ENCODE results near the gene AMBP. TPM values are rescaled to one million over a fixed set of nuclear protein-coding genes. Genes with fewer than 3 reads are reported as not detected.

The AMBP gene
- total and polyA plus RNA-seq, 2 donors from 2014 or later, result 5.3 to 43.5 TPM

DNA sequence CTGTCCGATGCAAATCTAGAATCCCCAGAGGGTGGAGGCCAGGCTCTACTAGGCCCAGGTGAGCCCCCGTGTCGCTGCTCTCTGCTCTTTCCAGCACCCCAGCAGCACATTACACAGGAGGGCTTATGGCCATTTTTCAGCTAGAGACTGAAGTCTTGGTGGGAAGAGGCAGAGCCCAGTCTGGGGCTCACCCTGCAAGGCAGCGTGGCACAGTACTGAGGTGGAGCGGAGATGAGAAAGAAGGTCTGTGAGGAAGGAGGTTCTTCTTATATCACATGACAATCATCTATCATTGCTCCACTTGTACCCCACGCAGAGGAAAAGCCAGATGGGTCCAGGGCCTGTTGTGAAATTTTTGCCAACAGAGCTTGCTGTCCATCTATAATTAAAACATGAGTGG is 31.0 kb upstream of the AMBP start:
- FAIRE-seq (no peak), DNase-seq (peak in 1 of 5 donors; percentile 22)
- intact Hi-C loops (cut with DNase I), result no loop called here

DNA sequence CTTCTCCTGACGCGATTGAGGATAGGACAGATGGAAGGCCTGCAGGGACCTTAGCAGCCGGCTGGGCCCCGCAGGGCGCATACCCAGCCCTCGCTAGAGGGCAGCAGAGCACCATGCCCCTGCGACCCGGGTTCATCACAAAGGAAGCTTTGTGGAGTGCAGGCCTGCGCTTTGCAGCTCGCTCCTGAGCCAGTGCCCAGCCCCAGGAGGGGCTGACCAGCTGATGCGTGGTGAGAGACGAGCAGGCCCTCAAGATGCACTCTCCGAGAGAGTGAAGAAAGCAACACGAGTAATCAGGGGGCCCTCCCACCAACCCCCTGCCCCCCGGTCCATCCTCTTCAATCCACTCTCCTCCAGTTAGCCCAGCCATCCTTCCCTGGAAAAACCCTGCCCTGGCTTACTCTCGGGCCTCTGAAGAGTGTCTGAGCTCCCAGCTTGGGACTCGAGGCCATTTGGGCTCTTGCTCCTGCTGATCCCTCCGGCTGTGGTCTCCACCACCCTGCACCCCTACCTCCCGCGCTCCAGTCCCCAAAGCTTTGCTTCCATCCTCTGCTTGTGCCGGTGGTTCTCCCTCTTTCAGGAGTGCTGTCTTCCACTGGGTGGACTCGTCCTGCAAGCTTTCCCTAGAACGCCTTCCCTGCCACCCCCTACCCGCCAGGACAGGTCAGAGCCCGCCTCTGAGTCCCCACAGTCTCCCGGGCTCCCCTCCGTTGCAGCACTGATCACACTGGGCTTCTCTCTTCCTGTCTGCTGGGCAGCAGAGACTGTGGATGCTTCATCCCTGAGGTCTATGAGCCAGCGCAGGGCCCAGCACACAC is 30.1 kb upstream of the AMBP start:
- peak; percentile 94 for TF ChIP-seq CTCF (IDR thresholded peaks at IDR 0.05; ENCODE audit: borderline replicate concordance, extremely low read depth, insufficient read depth)
- FAIRE-seq (no peak), DNase-seq (peak; percentile 88 to 93 (median 90))
- Histone ChIP-seq H3K9ac (ENCODE audit: low read length in 3 of 3) (no peak overlapping the region), H3K27ac (ENCODE audit: low read depth in 2 of 2, low read length in 2 of 2) (no peak overlapping the region), H3K9me3 (ENCODE audit: control insufficient read depth in 2 of 3, insufficient read depth in 1 of 3, low read length in 3 of 3) (no peaks in the 10 kb centered on the region), H3K4me3 (ENCODE audit: low read length in 3 of 3) (no peak overlapping the region), H3K36me3 (ENCODE audit: control insufficient read depth in 2 of 3, insufficient read depth in 3 of 3, low read length in 3 of 3) (no peaks in the 10 kb centered on the region), H3K4me1 (ENCODE audit: control insufficient read depth in 2 of 3, insufficient read depth in 2 of 3, low read depth in 1 of 3, low read length in 3 of 3) (no peaks in the 10 kb centered on the region), H3K27me3 (ENCODE audit: control insufficient read depth, insufficient read depth, low read length) (no peaks in the 10 kb centered on the region)
- intact Hi-C loops (cut with DNase I), result no loop called here

More for the DNA sequence above, 31.0 kb upstream of the AMBP start:
- H3K4me3 ChIP-seq (ENCODE audit: low read length in 3 of 3), result no peak overlapping the region
- H3K4me1 ChIP-seq (ENCODE audit: control insufficient read depth in 2 of 3, insufficient read depth in 2 of 3, low read depth in 1 of 3, low read length in 3 of 3), result no peaks in the 10 kb centered on the region
- H3K9ac ChIP-seq (ENCODE audit: low read length in 3 of 3), result no peak overlapping the region
- H3K27me3 ChIP-seq (ENCODE audit: control insufficient read depth, insufficient read depth, low read length), result no peaks in the 10 kb centered on the region
- H3K27ac ChIP-seq (ENCODE audit: low read depth in 2 of 2, low read length in 2 of 2), result no peak overlapping the region
- H3K36me3 ChIP-seq (ENCODE audit: control insufficient read depth in 2 of 3, insufficient read depth in 3 of 3, low read length in 3 of 3), result no peaks in the 10 kb centered on the region
- no peak for TF ChIP-seq CTCF (IDR thresholded peaks at IDR 0.05; ENCODE audit: borderline replicate concordance, extremely low read depth, insufficient read depth)
- H3K9me3 ChIP-seq (ENCODE audit: control insufficient read depth in 2 of 3, insufficient read depth in 1 of 3, low read length in 3 of 3), result no peaks in the 10 kb centered on the region

DNA sequence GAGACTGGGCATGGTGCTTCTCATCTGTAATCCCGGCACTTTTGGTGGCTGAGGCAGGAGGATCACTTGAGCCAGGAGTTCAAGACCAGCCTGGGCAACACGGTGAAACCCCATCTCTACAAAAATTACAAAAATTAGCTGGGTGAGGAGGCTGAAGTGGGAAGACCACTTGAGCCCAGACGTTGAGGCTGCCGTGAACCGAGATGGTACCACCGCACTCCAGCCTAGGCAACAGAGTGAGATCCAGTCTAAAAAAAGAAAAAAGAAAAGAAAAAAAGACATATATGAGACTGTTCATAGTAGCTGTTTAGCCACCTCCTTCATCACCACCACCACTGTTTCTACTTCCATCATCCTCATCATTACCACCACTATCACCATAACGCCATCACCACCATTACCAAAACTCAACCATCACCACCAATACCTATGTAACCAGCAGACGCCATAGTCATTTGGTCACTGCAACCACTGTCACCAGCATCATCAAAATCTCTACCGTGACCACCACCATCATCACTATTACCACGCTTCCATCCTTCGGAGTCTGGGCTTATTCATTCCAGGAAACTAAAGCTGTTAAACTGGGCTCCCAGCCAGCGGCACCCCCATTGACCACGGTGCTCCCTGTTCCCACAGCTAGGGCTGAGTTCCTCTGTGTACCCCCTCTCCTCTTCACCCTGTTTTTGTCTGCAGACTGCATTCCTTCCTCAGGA is 29.3 kb upstream of the AMBP start:
- no peak for TF ChIP-seq CTCF (IDR thresholded peaks at IDR 0.05; ENCODE audit: borderline replicate concordance, extremely low read depth, insufficient read depth)
- intact Hi-C loops (cut with DNase I), result no loop called here
- no peaks in the 10 kb centered on the region for H3K36me3 ChIP-seq (ENCODE audit: control insufficient read depth in 2 of 3, insufficient read depth in 3 of 3, low read length in 3 of 3)
- no peak overlapping the region for H3K4me3 ChIP-seq (ENCODE audit: low read length in 3 of 3)
- no peak overlapping the region for H3K27ac ChIP-seq (ENCODE audit: low read depth in 2 of 2, low read length in 2 of 2)
- no peak for FAIRE-seq
- no peaks in the 10 kb centered on the region for H3K27me3 ChIP-seq (ENCODE audit: control insufficient read depth, insufficient read depth, low read length)
- peak in 1 of 5 donors; percentile 13 for DNase-seq
- H3K9ac ChIP-seq (ENCODE audit: low read length in 3 of 3), result no peak overlapping the region
- H3K4me1 ChIP-seq (ENCODE audit: control insufficient read depth in 2 of 3, insufficient read depth in 2 of 3, low read depth in 1 of 3, low read length in 3 of 3), result no peaks in the 10 kb centered on the region
- H3K9me3 ChIP-seq (ENCODE audit: control insufficient read depth in 2 of 3, insufficient read depth in 1 of 3, low read length in 3 of 3), result peaks cover 0 to 2% (median 0%) of the 10 kb centered on the region in 3 donors

All from kidney (tissue), 14 donors.